Measurements from ENCODE around the gene GCSH.

The GCSH gene

DNA sequence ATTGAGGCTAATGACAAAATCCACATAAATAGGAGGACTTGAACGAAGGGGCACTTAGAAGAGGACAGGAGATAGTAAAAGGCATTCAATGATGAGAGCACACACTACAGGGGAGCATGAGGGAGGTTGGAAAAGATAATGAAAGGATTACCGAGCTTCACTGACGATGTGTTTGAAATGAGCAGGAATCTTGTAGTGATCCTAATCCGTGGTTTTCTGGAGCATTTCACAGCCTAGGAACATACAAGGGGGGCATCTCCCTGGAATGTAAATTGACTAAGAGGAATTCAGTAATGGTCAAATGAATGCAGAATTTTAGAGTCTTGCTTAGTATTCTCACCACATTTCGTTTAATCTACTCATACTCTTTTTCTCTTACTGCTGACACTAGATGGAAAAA is 55.4 kb downstream of the GCSH start:
- no peak for DNase-seq

DNA sequence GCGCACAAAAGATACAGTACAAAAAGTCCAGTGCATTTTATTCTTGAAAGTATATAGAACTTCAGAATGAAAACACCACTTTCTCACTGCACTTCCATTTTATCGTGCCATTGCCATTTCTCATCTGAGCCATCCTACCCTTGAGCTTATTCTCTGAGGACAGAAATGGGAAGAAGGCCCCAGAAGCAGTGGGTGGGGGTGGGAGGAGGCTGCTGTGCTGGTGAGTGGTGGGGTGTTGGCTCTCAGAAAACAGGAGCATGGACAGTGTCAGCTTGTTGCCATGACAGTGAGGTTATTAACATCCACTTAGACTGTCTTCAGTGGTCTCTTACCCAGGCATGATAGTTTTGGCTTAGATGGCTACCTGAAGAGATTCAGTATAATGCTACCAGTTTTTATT is 56.1 kb downstream of the GCSH start:
- no peak for DNase-seq

DNA sequence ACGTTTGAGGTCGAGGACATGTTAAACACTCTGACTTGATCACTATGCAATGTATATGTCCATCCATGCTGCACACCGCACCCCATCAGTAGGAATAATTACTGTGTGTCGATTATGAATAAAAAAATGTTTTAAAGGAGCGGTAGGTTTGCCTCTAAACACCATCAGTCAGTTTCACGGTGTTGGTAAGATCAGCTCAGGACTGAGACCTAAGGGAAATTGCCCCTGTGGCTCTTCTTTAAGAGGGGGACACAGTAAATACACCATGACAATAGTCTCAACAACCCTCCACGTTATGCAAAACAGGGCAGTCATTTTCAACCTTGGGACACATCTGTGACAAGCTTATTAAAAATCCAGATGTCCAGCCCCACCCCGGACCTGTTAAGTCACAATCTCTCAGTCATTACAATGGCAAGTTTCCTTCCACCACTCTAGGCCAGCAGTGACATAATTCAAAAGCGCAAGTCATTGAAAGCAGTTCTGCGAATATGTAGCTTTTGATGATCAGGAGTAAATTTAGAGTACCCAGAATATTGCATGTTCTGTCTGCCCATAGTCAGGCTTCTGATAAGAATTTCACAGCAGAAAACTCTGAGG is 59.3 kb downstream of the GCSH start:
- DNase-seq: no peak

DNA sequence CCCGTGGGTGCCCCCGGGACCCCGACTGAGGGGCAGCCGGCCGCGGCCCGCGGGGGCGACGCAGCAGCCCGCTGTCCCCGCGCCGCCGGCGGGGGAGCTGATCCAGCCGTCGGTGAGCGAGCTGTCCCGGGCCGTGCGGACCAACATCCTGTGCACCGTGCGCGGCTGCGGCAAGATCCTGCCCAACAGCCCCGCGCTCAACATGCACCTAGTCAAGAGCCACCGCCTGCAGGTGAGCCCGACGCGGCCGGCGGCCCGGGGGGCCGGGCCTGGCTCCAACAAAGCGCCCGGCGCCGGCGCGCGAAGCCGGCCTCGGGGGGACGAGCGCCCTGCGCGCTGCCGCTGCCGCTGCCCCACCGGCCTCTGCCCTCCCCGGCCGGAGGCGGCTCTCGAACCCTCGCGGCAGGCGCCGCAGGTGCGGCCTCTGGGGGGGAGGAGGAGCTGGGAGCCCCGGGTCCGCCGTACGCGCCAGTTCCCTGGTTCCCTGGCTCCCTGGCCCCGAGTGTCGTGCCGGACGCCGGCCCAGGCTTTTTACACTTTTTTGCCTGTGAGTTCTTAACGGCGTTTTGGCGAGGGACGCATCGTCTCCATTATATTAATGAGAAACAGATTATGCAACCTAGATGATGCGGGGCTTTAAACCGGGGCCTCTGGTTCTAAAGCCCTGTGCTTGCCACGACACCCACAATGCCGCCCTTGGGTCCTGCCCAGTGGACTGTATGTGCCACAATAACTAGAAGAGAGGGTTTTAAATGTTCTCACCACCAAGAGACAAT is 60.0 kb downstream of the GCSH start:
- DNase-seq: no peak

DNA sequence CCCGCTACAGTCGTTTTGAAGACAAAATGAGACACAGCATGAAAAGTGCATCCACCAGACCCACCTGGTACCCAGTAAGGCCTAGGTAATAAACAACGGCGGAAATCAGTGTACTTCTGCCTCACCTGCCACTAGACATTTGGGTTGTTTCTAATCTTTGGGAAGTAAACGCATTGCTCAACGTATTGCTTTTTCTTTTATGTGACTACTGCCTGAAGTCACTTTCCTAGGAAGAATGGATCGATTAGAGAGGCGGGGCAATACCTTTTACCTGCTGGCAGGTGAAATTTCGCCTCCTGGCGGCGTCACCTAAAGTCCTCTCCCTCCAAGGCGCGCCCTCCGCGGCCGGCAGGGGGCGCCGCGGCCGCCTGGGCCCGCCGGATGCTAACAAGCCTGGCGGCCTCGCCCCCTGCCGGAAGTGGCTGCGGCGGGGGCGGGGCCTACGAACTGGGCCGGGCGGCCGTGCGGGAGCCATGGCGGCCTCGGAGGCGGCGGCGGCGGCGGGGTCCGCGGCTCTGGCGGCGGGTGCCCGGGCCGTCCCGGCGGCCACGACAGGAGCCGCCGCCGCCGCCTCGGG is 60.7 kb downstream of the GCSH start, which contains the start of gene ATMIN:
ATMIN (plus strand) TSS at position 445 of the 577 bp plus-strand sequence; CDS start at position 474, 29 bp downstream.
- DNase-seq: peak; percentile 64
